ENCODE results near the gene VPS52.

GRCh38 chr6:33254591-33254990 is 17.1 kb downstream of the VPS52 start:
- TF ChIP-seq, protein P1, sequence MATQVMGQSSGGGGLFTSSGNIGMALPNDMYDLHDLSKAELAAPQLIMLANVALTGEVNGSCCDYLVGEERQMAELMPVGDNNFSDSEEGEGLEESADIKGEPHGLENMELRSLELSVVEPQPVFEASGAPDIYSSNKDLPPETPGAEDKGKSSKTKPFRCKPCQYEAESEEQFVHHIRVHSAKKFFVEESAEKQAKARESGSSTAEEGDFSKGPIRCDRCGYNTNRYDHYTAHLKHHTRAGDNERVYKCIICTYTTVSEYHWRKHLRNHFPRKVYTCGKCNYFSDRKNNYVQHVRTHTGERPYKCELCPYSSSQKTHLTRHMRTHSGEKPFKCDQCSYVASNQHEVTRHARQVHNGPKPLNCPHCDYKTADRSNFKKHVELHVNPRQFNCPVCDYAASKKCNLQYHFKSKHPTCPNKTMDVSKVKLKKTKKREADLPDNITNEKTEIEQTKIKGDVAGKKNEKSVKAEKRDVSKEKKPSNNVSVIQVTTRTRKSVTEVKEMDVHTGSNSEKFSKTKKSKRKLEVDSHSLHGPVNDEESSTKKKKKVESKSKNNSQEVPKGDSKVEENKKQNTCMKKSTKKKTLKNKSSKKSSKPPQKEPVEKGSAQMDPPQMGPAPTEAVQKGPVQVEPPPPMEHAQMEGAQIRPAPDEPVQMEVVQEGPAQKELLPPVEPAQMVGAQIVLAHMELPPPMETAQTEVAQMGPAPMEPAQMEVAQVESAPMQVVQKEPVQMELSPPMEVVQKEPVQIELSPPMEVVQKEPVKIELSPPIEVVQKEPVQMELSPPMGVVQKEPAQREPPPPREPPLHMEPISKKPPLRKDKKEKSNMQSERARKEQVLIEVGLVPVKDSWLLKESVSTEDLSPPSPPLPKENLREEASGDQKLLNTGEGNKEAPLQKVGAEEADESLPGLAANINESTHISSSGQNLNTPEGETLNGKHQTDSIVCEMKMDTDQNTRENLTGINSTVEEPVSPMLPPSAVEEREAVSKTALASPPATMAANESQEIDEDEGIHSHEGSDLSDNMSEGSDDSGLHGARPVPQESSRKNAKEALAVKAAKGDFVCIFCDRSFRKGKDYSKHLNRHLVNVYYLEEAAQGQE (IDR thresholded peaks at IDR 0.05; ENCODE audit: borderline replicate concordance) = no peak
- TF ChIP-seq, protein P2, sequence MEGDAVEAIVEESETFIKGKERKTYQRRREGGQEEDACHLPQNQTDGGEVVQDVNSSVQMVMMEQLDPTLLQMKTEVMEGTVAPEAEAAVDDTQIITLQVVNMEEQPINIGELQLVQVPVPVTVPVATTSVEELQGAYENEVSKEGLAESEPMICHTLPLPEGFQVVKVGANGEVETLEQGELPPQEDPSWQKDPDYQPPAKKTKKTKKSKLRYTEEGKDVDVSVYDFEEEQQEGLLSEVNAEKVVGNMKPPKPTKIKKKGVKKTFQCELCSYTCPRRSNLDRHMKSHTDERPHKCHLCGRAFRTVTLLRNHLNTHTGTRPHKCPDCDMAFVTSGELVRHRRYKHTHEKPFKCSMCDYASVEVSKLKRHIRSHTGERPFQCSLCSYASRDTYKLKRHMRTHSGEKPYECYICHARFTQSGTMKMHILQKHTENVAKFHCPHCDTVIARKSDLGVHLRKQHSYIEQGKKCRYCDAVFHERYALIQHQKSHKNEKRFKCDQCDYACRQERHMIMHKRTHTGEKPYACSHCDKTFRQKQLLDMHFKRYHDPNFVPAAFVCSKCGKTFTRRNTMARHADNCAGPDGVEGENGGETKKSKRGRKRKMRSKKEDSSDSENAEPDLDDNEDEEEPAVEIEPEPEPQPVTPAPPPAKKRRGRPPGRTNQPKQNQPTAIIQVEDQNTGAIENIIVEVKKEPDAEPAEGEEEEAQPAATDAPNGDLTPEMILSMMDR (IDR thresholded peaks at IDR 0.05; ENCODE audit: poor library complexity, severe bottlenecking) = no peak
- no peak for TF ChIP-seq SMC3 (conservative IDR thresholded peaks at IDR 0.05; ENCODE audit: poor library complexity)
- TF ChIP-seq EZH2 (IDR thresholded peaks at IDR 0.05; ENCODE audit: borderline replicate concordance, insufficient read depth, low read length, poor library complexity, severe bottlenecking) = no peak
- TF ChIP-seq EP300 (conservative IDR thresholded peaks at IDR 0.05; ENCODE audit: poor library complexity, severe bottlenecking) = no peak

Data from neural cell (in vitro differentiated cells).